SK-N-SH treated with all-trans-retinoic acid at 6 μM for 48 hours (cell line): ENCODE results near the gene KCNMB2.

ENCODE experiments used
- ATAC-seq: fragments of 200-7000 bp; cut with Tn5 transposase; 3 replicates; pipeline ENCODE4 v1.9.1; 2020; ENCODE audit warnings: mild to moderate bottlenecking, moderate library complexity
- ARNTL ChIP-seq: fragments of 450-650 bp; formaldehyde crosslinking; IDR thresholded peaks from 2 replicates; pipeline ENCODE4 v1.5.0; 2020; ENCODE audit warnings: low read depth, mild to moderate bottlenecking, moderate library complexity, borderline replicate concordance
- BACH2 ChIP-seq: fragments of 250-450 bp; sonication (Bioruptor Pico); IDR thresholded peaks from 2 replicates; pipeline ENCODE4 v1.9.0; 2021; ENCODE audit warnings: mild to moderate bottlenecking, borderline replicate concordance
- CSDC2 ChIP-seq: fragments of 250-450 bp; sonication (Bioruptor Pico); IDR thresholded peaks from 2 replicates; pipeline ENCODE4 v1.5.0; 2020; ENCODE audit warnings: mild to moderate bottlenecking, moderate library complexity
- ESRRG ChIP-seq: fragments of 250-450 bp; sonication (Bioruptor Pico); IDR thresholded peaks from 2 replicates; pipeline ENCODE4 v1.6.1; 2021; ENCODE audit warnings: mild to moderate bottlenecking
- GLIS3 ChIP-seq: fragments of 250-450 bp; sonication (Bioruptor Pico); IDR thresholded peaks from 2 replicates; pipeline ENCODE4 v1.5.0; 2020; ENCODE audit warnings: mild to moderate bottlenecking, moderate library complexity
- ISL1 ChIP-seq: fragments of 250-450 bp; sonication (Bioruptor Pico); IDR thresholded peaks from 2 replicates; pipeline ENCODE4 v2.1.2; 2022; ENCODE audit warnings: mild to moderate bottlenecking, moderate library complexity
- POU6F1 ChIP-seq: fragments of 250-450 bp; sonication (Bioruptor Pico); IDR thresholded peaks from 2 replicates; pipeline ENCODE4 v1.8.0; 2021; ENCODE audit warnings: low read depth, mild to moderate bottlenecking, moderate library complexity, borderline replicate concordance
- PPARA ChIP-seq: fragments of 250-450 bp; sonication (Bioruptor Pico); IDR thresholded peaks from 2 replicates; pipeline ENCODE4 v1.5.0; 2020; ENCODE audit warnings: mild to moderate bottlenecking, borderline replicate concordance
- RARB ChIP-seq: fragments of 250-450 bp; sonication (Bioruptor Pico); IDR thresholded peaks from 2 replicates; pipeline ENCODE4 v1.8.0; 2021; ENCODE audit warnings: mild to moderate bottlenecking, moderate library complexity
- SNAI2 ChIP-seq: fragments of 250-450 bp; sonication (Bioruptor Pico); IDR thresholded peaks from 2 replicates; pipeline ENCODE4 v1.5.0; 2020; ENCODE audit warnings: mild to moderate bottlenecking, moderate library complexity
- TCF4 ChIP-seq: fragments of 250-450 bp; sonication (Bioruptor Pico); IDR thresholded peaks from 2 replicates; pipeline ENCODE4 v1.8.0; 2021; ENCODE audit warnings: mild to moderate bottlenecking, moderate library complexity, borderline replicate concordance
- TOX ChIP-seq: fragments of 250-450 bp; sonication (Bioruptor Pico); IDR thresholded peaks from 2 replicates; pipeline ENCODE4 v1.8.0; 2021; ENCODE audit warnings: mild to moderate bottlenecking, moderate library complexity, borderline replicate concordance
- TSHZ2 ChIP-seq: fragments of 250-450 bp; sonication (Bioruptor Pico); IDR thresholded peaks from 2 replicates; pipeline ENCODE4 v1.5.0; 2020; ENCODE audit warnings: mild to moderate bottlenecking, moderate library complexity
- ZC3H10 ChIP-seq: fragments of 250-450 bp; sonication (Bioruptor Pico); IDR thresholded peaks from 2 replicates; pipeline ENCODE4 v1.5.1; 2021; ENCODE audit warnings: mild to moderate bottlenecking, moderate library complexity
- ZFP3 ChIP-seq: fragments of 250-450 bp; sonication (Bioruptor Pico); IDR thresholded peaks from 2 replicates; pipeline ENCODE4 v1.5.0; 2020; ENCODE audit warnings: mild to moderate bottlenecking, moderate library complexity
- ZFP30 ChIP-seq: fragments of 450-650 bp; formaldehyde crosslinking; IDR thresholded peaks from 2 replicates; pipeline ENCODE4 v1.5.0; 2022; ENCODE audit warnings: mild to moderate bottlenecking, moderate library complexity
- ZNF565 ChIP-seq: fragments of 450-650 bp; formaldehyde crosslinking; conservative IDR thresholded peaks from 2 replicates; pipeline ENCODE4 v1.5.0; 2020; ENCODE audit warnings: low read depth, mild to moderate bottlenecking, moderate library complexity
- ZNF70 ChIP-seq: fragments of 450-650 bp; formaldehyde crosslinking; IDR thresholded peaks from 2 replicates; pipeline ENCODE4 v1.5.0; 2020; ENCODE audit warnings: mild to moderate bottlenecking, moderate library complexity
- ZNF8 ChIP-seq: fragments of 450-650 bp; formaldehyde crosslinking; IDR thresholded peaks from 2 replicates; pipeline ENCODE4 v1.5.0; 2020; ENCODE audit warnings: mild to moderate bottlenecking, moderate library complexity
- TF ChIP-seq, protein P1 (sequence below): fragments of 250-450 bp; sonication (Bioruptor Pico); IDR thresholded peaks from 2 replicates; pipeline ENCODE4 v1.8.0; 2020; ENCODE audit warnings: mild to moderate bottlenecking, moderate library complexity, borderline replicate concordance
- TF ChIP-seq, protein P2 (sequence below): fragments of 250-450 bp; sonication (Bioruptor Pico); IDR thresholded peaks from 2 replicates; pipeline ENCODE4 v1.5.1; 2021; ENCODE audit warnings: mild to moderate bottlenecking, moderate library complexity

Gene KCNMB2

DNA sequence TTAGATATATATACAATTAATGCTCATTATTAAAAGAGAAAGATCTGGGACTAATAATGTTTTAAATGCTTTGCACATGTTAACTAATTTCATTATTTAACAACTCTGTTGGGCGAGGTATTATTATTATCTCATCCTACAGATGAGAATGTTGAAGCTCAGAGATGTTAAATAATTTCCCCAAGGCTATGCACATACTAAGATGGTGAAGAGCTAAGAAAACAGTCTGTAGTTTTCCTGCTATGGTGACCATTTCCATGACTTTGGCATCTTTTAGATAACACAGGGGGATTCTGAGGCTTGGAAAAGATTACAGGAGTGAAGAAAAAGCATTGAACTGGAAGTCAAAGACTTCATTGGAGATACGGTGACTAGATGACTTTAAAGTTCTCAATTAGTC is 308.7 kb downstream of the KCNMB2 start (continued):
- no peak for TF ChIP-seq ISL1
- TF ChIP-seq ESRRG (CRISPR knock-in tag) = no peak
- no peak for TF ChIP-seq ZFP3
- no peak for TF ChIP-seq CSDC2 (CRISPR knock-in tag)
- TF ChIP-seq ZNF8 (CRISPR knock-in tag) = no peak
- no peak for TF ChIP-seq TCF4 (CRISPR knock-in tag)
- no peak for TF ChIP-seq PPARA

GRCh38 chr3:178845420-178846118 is 309.3 kb downstream of the KCNMB2 start:
- no peak for ATAC-seq
- no peak for TF ChIP-seq SNAI2
- no peak for TF ChIP-seq ZFP3
- TF ChIP-seq ZC3H10 (CRISPR knock-in tag) = no peak
- no peak for TF ChIP-seq POU6F1 (CRISPR knock-in tag)
- TF ChIP-seq ZFP30 (CRISPR knock-in tag) = no peak
- no peak for TF ChIP-seq ARNTL (CRISPR knock-in tag)
- TF ChIP-seq ZNF565 (CRISPR knock-in tag) = no peak
- no peak for TF ChIP-seq ISL1
- TF ChIP-seq CSDC2 (CRISPR knock-in tag) = no peak
- TF ChIP-seq TSHZ2 (CRISPR knock-in tag) = no peak
- TF ChIP-seq ESRRG (CRISPR knock-in tag) = no peak
- TF ChIP-seq ZNF70 (CRISPR knock-in tag) = no peak
- TF ChIP-seq, protein P1, sequence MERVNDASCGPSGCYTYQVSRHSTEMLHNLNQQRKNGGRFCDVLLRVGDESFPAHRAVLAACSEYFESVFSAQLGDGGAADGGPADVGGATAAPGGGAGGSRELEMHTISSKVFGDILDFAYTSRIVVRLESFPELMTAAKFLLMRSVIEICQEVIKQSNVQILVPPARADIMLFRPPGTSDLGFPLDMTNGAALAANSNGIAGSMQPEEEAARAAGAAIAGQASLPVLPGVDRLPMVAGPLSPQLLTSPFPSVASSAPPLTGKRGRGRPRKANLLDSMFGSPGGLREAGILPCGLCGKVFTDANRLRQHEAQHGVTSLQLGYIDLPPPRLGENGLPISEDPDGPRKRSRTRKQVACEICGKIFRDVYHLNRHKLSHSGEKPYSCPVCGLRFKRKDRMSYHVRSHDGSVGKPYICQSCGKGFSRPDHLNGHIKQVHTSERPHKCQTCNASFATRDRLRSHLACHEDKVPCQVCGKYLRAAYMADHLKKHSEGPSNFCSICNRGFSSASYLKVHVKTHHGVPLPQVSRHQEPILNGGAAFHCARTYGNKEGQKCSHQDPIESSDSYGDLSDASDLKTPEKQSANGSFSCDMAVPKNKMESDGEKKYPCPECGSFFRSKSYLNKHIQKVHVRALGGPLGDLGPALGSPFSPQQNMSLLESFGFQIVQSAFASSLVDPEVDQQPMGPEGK (CRISPR knock-in tag) = no peak
- TF ChIP-seq GLIS3 (CRISPR knock-in tag) = no peak
- TF ChIP-seq RARB (CRISPR knock-in tag) = no peak
- TF ChIP-seq TCF4 (CRISPR knock-in tag) = no peak
- TF ChIP-seq, protein P2, sequence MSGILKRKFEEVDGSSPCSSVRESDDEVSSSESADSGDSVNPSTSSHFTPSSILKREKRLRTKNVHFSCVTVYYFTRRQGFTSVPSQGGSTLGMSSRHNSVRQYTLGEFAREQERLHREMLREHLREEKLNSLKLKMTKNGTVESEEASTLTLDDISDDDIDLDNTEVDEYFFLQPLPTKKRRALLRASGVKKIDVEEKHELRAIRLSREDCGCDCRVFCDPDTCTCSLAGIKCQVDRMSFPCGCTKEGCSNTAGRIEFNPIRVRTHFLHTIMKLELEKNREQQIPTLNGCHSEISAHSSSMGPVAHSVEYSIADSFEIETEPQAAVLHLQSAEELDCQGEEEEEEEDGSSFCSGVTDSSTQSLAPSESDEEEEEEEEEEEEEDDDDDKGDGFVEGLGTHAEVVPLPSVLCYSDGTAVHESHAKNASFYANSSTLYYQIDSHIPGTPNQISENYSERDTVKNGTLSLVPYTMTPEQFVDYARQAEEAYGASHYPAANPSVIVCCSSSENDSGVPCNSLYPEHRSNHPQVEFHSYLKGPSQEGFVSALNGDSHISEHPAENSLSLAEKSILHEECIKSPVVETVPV (CRISPR knock-in tag) = no peak
- TF ChIP-seq ZNF8 (CRISPR knock-in tag) = no peak
- TF ChIP-seq TOX = no peak
- TF ChIP-seq BACH2 (CRISPR knock-in tag) = no peak
- TF ChIP-seq, all 23 proteins: peak for 0

GRCh38 chr3:178847190-178847589 is 311.0 kb downstream of the KCNMB2 start:
- peak; percentile 78 for TF ChIP-seq ISL1
- no peak for TF ChIP-seq BACH2 (CRISPR knock-in tag)
- no peak for ATAC-seq
